Tibial nerve (tissue), 4 donors: ENCODE results near the gene CENPF. TPM values are rescaled to one million over a fixed set of nuclear protein-coding genes. Genes with fewer than 3 reads are reported as not detected.

Experiments
- DNase-seq, 2 donors: peaks; one replicate each; pipeline ENCODE4 v3.0.0-alpha.2; 2019; ENCODE audit warnings: low spot score in 2 of 2
- H3K27ac ChIP-seq, 4 donors: fragments of 200-600 bp; sonication (generic) in 3 of 4; one replicate each; pipeline ENCODE4 v1.5.1; 2017 to 2019; ENCODE audit warnings: mild to moderate bottlenecking in 1 of 4
- H3K27me3 ChIP-seq, 2 donors: fragments of 200-600 bp; sonication (generic) in 1 of 2; one replicate each; pipeline versions ENCODE4 v1.5.1 to v1.6.0; 2017 to 2019
- H3K36me3 ChIP-seq, 3 donors: fragments of 200-600 bp; sonication (generic); one replicate each; pipeline ENCODE4 v1.5.1; 2018 to 2019
- H3K4me1 ChIP-seq, 4 donors: fragments of 200-600 bp; sonication (generic) in 3 of 4; one replicate each; pipeline ENCODE4 v1.5.1; 2017 to 2019
- H3K4me3 ChIP-seq, 4 donors: fragments of 200-600 bp; sonication (generic) in 3 of 4; one replicate each; pipeline ENCODE4 v1.5.1; 2017 to 2019; ENCODE audit warnings: mild to moderate bottlenecking in 1 of 4, moderate library complexity in 1 of 4
- H3K9me3 ChIP-seq, 4 donors: fragments of 200-600 bp; sonication (generic) in 3 of 4; one replicate each; pipeline ENCODE4 v1.5.1; 2017 to 2019
- CTCF ChIP-seq, 5 experiments: fragments of 200-600 bp in 3 of 5; fragments of 450-650 bp in 2 of 5; sonication (generic) in 3 of 5; IDR thresholded peaks; one replicate each; pipeline ENCODE4 v1.5.1; 2016 to 2019; ENCODE audit warnings: antibody characterized with exemption in 5 of 5, mild to moderate bottlenecking in 3 of 5, moderate library complexity in 2 of 5
- EP300 ChIP-seq, 2 donors: sonication (generic); formaldehyde crosslinking; IDR thresholded peaks; one replicate each; pipeline ENCODE4 v1.6.1; 2017; ENCODE audit warnings: antibody characterized with exemption in 2 of 2, mild to moderate bottlenecking in 1 of 2
- POLR2A ChIP-seq, 2 donors: fragments of 450-650 bp; IDR thresholded peaks; one replicate each; pipeline ENCODE4 v1.6.1; 2017; ENCODE audit warnings: antibody characterized with exemption in 2 of 2, mild to moderate bottlenecking in 2 of 2, moderate library complexity in 2 of 2
- WGBS, 2 donors: methylation state at CpG; one replicate each; pipeline ENCODE4 v1.1.5; 2018; 5-methylcytosine and 5-hydroxymethylcytosine counted together
- total RNA-seq, 4 donors: library from RNA; depleted of rRNA; stranded (reverse); fragments of >200 nt; gene quantifications; one replicate each; pipeline ENCODE4 v1.1.0, GENCODE V29; 2016

Gene CENPF
- total RNA-seq, 4 donors from 2014 or later = 0.84 to 4.4 (median 1.1) TPM

- DNase-seq = no peak
- no peaks in the 10 kb centered on the region for H3K36me3 ChIP-seq
- no peaks in the 10 kb centered on the region for H3K27me3 ChIP-seq
- H3K4me3 ChIP-seq = no peak overlapping the region
- H3K4me1 ChIP-seq = no peaks in the 10 kb centered on the region
- 76 to 77% methylated on average over 4 of the region's 4 CpGs for WGBS, 2 donors
- TF ChIP-seq EP300 (IDR thresholded peaks at IDR 0.05) (no peak), CTCF (IDR thresholded peaks at IDR 0.05) (no peak), POLR2A (IDR thresholded peaks at IDR 0.05) (no peak)
- H3K9me3 ChIP-seq = no peaks in the 10 kb centered on the region
- no peak overlapping the region for H3K27ac ChIP-seq
Observed at GRCh38 chr1:214676747-214677146, 73.8 kb downstream of the CENPF start.

GRCh38 chr1:214677945-214678344 is 75.0 kb downstream of the CENPF start:
- DNase-seq = no peak
- no peak for TF ChIP-seq EP300 (IDR thresholded peaks at IDR 0.05)
- WGBS, 2 donors = 87 to 91% methylated on average over 2 of the region's 2 CpGs
- Histone ChIP-seq H3K27ac (no peak overlapping the region), H3K9me3 (no peaks in the 10 kb centered on the region), H3K4me3 (no peak overlapping the region), H3K36me3 (no peaks in the 10 kb centered on the region), H3K4me1 (no peaks in the 10 kb centered on the region), H3K27me3 (no peaks in the 10 kb centered on the region)

- Histone ChIP-seq H3K4me1 (no peaks in the 10 kb centered on the region), H3K27me3 (no peaks in the 10 kb centered on the region), H3K4me3 (no peak overlapping the region), H3K27ac (no peak overlapping the region), H3K36me3 (no peaks in the 10 kb centered on the region), H3K9me3 (no peaks in the 10 kb centered on the region)
- no peak for DNase-seq
- 47 to 62% methylated on average over 2 of the region's 2 CpGs for WGBS, 2 donors
- TF ChIP-seq EP300 (IDR thresholded peaks at IDR 0.05) = no peak
- no peak for TF ChIP-seq CTCF (IDR thresholded peaks at IDR 0.05)
- TF ChIP-seq POLR2A (IDR thresholded peaks at IDR 0.05) = no peak
Observed at GRCh38 chr1:214678386-214678785, 75.4 kb downstream of the CENPF start.

- H3K27me3 ChIP-seq = no peaks in the 10 kb centered on the region
- no peaks in the 10 kb centered on the region for H3K9me3 ChIP-seq
- H3K36me3 ChIP-seq = no peaks in the 10 kb centered on the region
- TF ChIP-seq EP300 (IDR thresholded peaks at IDR 0.05) (no peak), POLR2A (IDR thresholded peaks at IDR 0.05) (no peak), CTCF (IDR thresholded peaks at IDR 0.05) (no peak)
- peaks cover 0 to 4% (median 0%) of the 10 kb centered on the region in 4 donors for H3K4me1 ChIP-seq
- WGBS, 2 donors = 78% methylated on average over 3 of the region's 3 CpGs
- H3K27ac ChIP-seq = no peak overlapping the region
- no peak for DNase-seq
- no peak overlapping the region for H3K4me3 ChIP-seq
Observed at GRCh38 chr1:214683621-214684020, 80.6 kb downstream of the CENPF start.

GRCh38 chr1:214685906-214686305 is 82.9 kb downstream of the CENPF start:
- no peak for DNase-seq
- no peak overlapping the region for H3K4me3 ChIP-seq
- no peaks in the 10 kb centered on the region for H3K27me3 ChIP-seq
- H3K4me1 ChIP-seq = peaks cover 0 to 11% (median 0%) of the 10 kb centered on the region in 4 donors
- no peaks in the 10 kb centered on the region for H3K9me3 ChIP-seq
- no peak overlapping the region for H3K27ac ChIP-seq
- no peak for TF ChIP-seq EP300 (IDR thresholded peaks at IDR 0.05)
- TF ChIP-seq CTCF (IDR thresholded peaks at IDR 0.05) = no peak
- TF ChIP-seq POLR2A (IDR thresholded peaks at IDR 0.05) = no peak
- WGBS, 2 donors = 14 to 22% methylated on average over 3 of the region's 3 CpGs
- no peaks in the 10 kb centered on the region for H3K36me3 ChIP-seq

- Histone ChIP-seq H3K36me3 (no peaks in the 10 kb centered on the region), H3K27ac (no peak overlapping the region), H3K27me3 (no peaks in the 10 kb centered on the region), H3K4me3 (no peak overlapping the region), H3K4me1 (peaks cover 0 to 15% (median 0%) of the 10 kb centered on the region in 4 donors), H3K9me3 (no peaks in the 10 kb centered on the region)
- TF ChIP-seq CTCF (IDR thresholded peaks at IDR 0.05) = no peak
- no peak for TF ChIP-seq EP300 (IDR thresholded peaks at IDR 0.05)
- no peak for TF ChIP-seq POLR2A (IDR thresholded peaks at IDR 0.05)
- 76% methylated on average over 5 of the region's 5 CpGs for WGBS, 2 donors
- no peak for DNase-seq
Observed at GRCh38 chr1:214686497-214686896, 83.5 kb downstream of the CENPF start.
